DOHH2 (cell line): Measurements from ENCODE around the gene ZC3H14.

Experiments
- H3F3A ChIP-seq: fragments of 200-600 bp; sonication (generic), shearing (Covaris generic); 2 replicates; pipeline ENCODE4 v1.6.0; 2016; ENCODE audit warnings: antibody characterized with exemption, mild to moderate bottlenecking; ENCODE audit not compliant: control insufficient read depth, insufficient read depth
- H3K27ac ChIP-seq: fragments of 200-600 bp; sonication (generic); 2 replicates; pipeline ENCODE4 v1.5.1; 2014; ENCODE audit warnings: low read depth, mild to moderate bottlenecking, low read length, moderate library complexity
- H3K27me3 ChIP-seq: fragments of 200-600 bp; sonication (generic); 2 replicates; pipeline ENCODE4 v1.6.1; 2014; ENCODE audit warnings: mild to moderate bottlenecking, low read length, mixed read lengths; ENCODE audit not compliant: control insufficient read depth
- H3K36me3 ChIP-seq: fragments of 200-600 bp; sonication (generic); 2 replicates; pipeline ENCODE4 v1.6.1; 2014; ENCODE audit warnings: mild to moderate bottlenecking, low read length, moderate library complexity, mixed read lengths; ENCODE audit not compliant: control insufficient read depth
- H3K4me1 ChIP-seq: fragments of 200-600 bp; sonication (generic); 2 replicates; pipeline ENCODE4 v1.6.1; 2014; ENCODE audit warnings: mild to moderate bottlenecking, low read length, mixed read lengths; ENCODE audit not compliant: control insufficient read depth
- H3K4me2 ChIP-seq: fragments of 200-600 bp; sonication (generic); 2 replicates; pipeline ENCODE4 v1.6.0; 2014; ENCODE audit warnings: mild to moderate bottlenecking, low read length, moderate library complexity
- H3K4me3 ChIP-seq: fragments of 200-600 bp; sonication (generic); 2 replicates; pipeline ENCODE4 v1.5.1; 2014; ENCODE audit warnings: mild to moderate bottlenecking, low read length, mixed read lengths
- H3K79me2 ChIP-seq: fragments of 200-600 bp; sonication (generic); 2 replicates; pipeline ENCODE4 v1.6.1; 2014; ENCODE audit warnings: mild to moderate bottlenecking, low read length, mixed read lengths; ENCODE audit not compliant: control insufficient read depth
- H3K9me2 ChIP-seq: fragments of 200-600 bp; sonication (generic); replicated peaks from 2 replicates; pipeline ENCODE4 v1.6.1; 2014; ENCODE audit warnings: mild to moderate bottlenecking, low read length, mixed read lengths; ENCODE audit not compliant: control insufficient read depth
- H3K9me3 ChIP-seq: fragments of 200-600 bp; sonication (generic); 2 replicates; pipeline ENCODE4 v1.6.1; 2014; ENCODE audit warnings: antibody characterized with exemption, low read length, mixed read lengths; ENCODE audit not compliant: control insufficient read depth, insufficient read depth
- H4K20me1 ChIP-seq: fragments of 200-600 bp; sonication (generic); 2 replicates; pipeline ENCODE4 v1.6.0; 2014; ENCODE audit warnings: low read depth, mild to moderate bottlenecking, antibody characterized with exemption, low read length, moderate library complexity; ENCODE audit not compliant: control insufficient read depth, insufficient read depth
- CTCF ChIP-seq: fragments of 200-600 bp; sonication (generic); IDR thresholded peaks from one replicate; pipeline ENCODE4 v1.5.1; 2014; ENCODE audit warnings: antibody characterized with exemption, mild to moderate bottlenecking, low read depth, low read length; ENCODE audit not compliant: poor library complexity, severe bottlenecking
- EZH2phosphoT487 ChIP-seq: fragments of 200-600 bp; sonication (generic); IDR thresholded peaks from 2 replicates; pipeline ENCODE4 v1.6.1; 2017; ENCODE audit warnings: borderline replicate concordance, mild to moderate bottlenecking, antibody characterized with exemption, low read length, moderate library complexity, mixed read lengths

Gene ZC3H14

GRCh38 chr14:88518592-88519512, 44.0 kb upstream of the ZC3H14 start:
- Histone ChIP-seq H3K36me3 (no peaks in the 10 kb centered on the region), H3K4me2 (no peak overlapping the region), H3K4me3 (no peak overlapping the region), H3K27ac (no peak overlapping the region), H3K27me3 (0 out of 2 replicates have a peak, but pooled peaks cover 4% of the 10 kb centered on the region), H3K9me2 (no peaks in the 10 kb centered on the region), H3K4me1 (no peaks in the 10 kb centered on the region), H3F3A (no peaks in the 10 kb centered on the region), H4K20me1 (no peaks in the 10 kb centered on the region), H3K79me2 (no peaks in the 10 kb centered on the region), H3K9me3 (no peaks in the 10 kb centered on the region)
- TF ChIP-seq CTCF (no peak), EZH2phosphoT487 (no peak)

- no peak overlapping the region for H3K4me3 ChIP-seq
- H3K9me3 ChIP-seq = no peaks in the 10 kb centered on the region
- no peaks in the 10 kb centered on the region for H4K20me1 ChIP-seq
- H3F3A ChIP-seq = no peaks in the 10 kb centered on the region
- H3K4me1 ChIP-seq = no peaks in the 10 kb centered on the region
- no peaks in the 10 kb centered on the region for H3K36me3 ChIP-seq
- no peaks in the 10 kb centered on the region for H3K79me2 ChIP-seq
- 0 out of 2 replicates have a peak, but pooled peaks cover 4% of the 10 kb centered on the region for H3K27me3 ChIP-seq
- no peak overlapping the region for H3K27ac ChIP-seq
- H3K4me2 ChIP-seq = no peak overlapping the region
- no peaks in the 10 kb centered on the region for H3K9me2 ChIP-seq
- TF ChIP-seq CTCF = no peak
- TF ChIP-seq EZH2phosphoT487 = no peak
These were observed 42.9 kb upstream of the ZC3H14 start for GRCh38 chr14:88519907-88520306.

- no peak overlapping the region for H3K4me3 ChIP-seq
- no peaks in the 10 kb centered on the region for H3F3A ChIP-seq
- no peaks in the 10 kb centered on the region for H3K9me3 ChIP-seq
- H3K27ac ChIP-seq = no peak overlapping the region
- H3K27me3 ChIP-seq = no peaks in the 10 kb centered on the region
- no peaks in the 10 kb centered on the region for H3K79me2 ChIP-seq
- no peaks in the 10 kb centered on the region for H4K20me1 ChIP-seq
- H3K4me2 ChIP-seq = no peak overlapping the region
- H3K4me1 ChIP-seq = no peaks in the 10 kb centered on the region
- H3K9me2 ChIP-seq = no peaks in the 10 kb centered on the region
- H3K36me3 ChIP-seq = no peaks in the 10 kb centered on the region
- TF ChIP-seq EZH2phosphoT487 (no peak), CTCF (no peak)
These were observed 41.0 kb upstream of the ZC3H14 start for GRCh38 chr14:88521818-88522217.
